HCT116 (cell line): ENCODE results near the gene ZNF423. TPM values are rescaled to one million over a fixed set of nuclear protein-coding genes. Genes with fewer than 3 reads are reported as not detected.

Experiments
- ATAC-seq: fragments of 200-7000 bp; cut with Tn5 transposase; 2 replicates; pipeline ENCODE4 v1.9.1; 2020; ENCODE audit warnings: mild to moderate bottlenecking, moderate library complexity
- BruUV-seq: library from RNA; stranded (reverse); fragments of 400-500 nt; replicated peaks from 2 replicates; lab custom pipeline; 2021; lab: Mats Ljungman, UMichigan
- CTCF ChIA-PET: fragments of 300-600 bp; sonication (Branson Sonifier 250); formaldehyde crosslinking; loops from one replicate; lab custom pipeline; 2021; ENCODE audit warnings: antibody characterized with exemption; lab: Charles Lee
- POLR2A ChIA-PET: fragments of 300-600, 350-600 bp; sonication (Branson Sonifier 250); formaldehyde crosslinking; loops from one replicate; lab custom pipeline; 2021; ENCODE audit warnings: antibody characterized with exemption; lab: Charles Lee
- RAD21 ChIA-PET, 2 experiments: fragments of 300-600 bp; sonication (Branson Sonifier 250); formaldehyde crosslinking; loops; one replicate each; lab custom pipeline; 2023; ENCODE audit warnings: low total read pairs in 2 of 2; ENCODE audit not compliant: uncharacterized antibody in 2 of 2, unreplicated experiment in 2 of 2, low non-redundant PET in 1 of 2; lab: Charles Lee
- DNase-seq: peaks from one replicate; pipeline ENCODE4 v3.0.0-alpha.2; 2010; ENCODE audit warnings: low read depth, low spot score
- H2AFZ ChIP-seq: fragments of 200-600 bp; shearing (Covaris generic), sonication (generic); 2 replicates; pipeline ENCODE4 v1.6.1; 2017; ENCODE audit warnings: low read depth, mixed run types, mixed read lengths, antibody characterized with exemption, low read length; ENCODE audit not compliant: poor library complexity, severe bottlenecking
- H3K27ac ChIP-seq: 2 replicates; pipeline ENCODE4 v1.5.1; 2012; ENCODE audit warnings: low read depth, low read length
- H3K27me3 ChIP-seq: fragments of 200-600 bp; sonication (generic); 2 replicates; pipeline ENCODE4 v1.6.1; 2016; ENCODE audit warnings: mixed run types, low read length, mixed read lengths; ENCODE audit not compliant: insufficient read depth
- H3K36me3 ChIP-seq, 2 experiments: fragments of 200-500 bp in 1 of 2; fragments of 200-600 bp in 1 of 2; sonication (Bioruptor generic) in 1 of 2; sonication (generic) in 1 of 2; 2 replicates each; pipeline versions ENCODE4 v1.5.1 to v1.6.1; 2014 to 2016; ENCODE audit warnings: low read length in 2 of 2, inconsistent platforms in 1 of 2, mixed read lengths in 1 of 2, mixed run types in 1 of 2; ENCODE audit not compliant: insufficient read depth in 2 of 2, control insufficient read depth in 1 of 2
- H3K4me1 ChIP-seq, 2 experiments: fragments of 200-600 bp in 1 of 2; sonication (generic) in 1 of 2; 2 replicates each; pipeline versions ENCODE4 v1.5.1 to v1.6.1; 2012 to 2017; ENCODE audit warnings: low read length in 2 of 2, inconsistent platforms in 1 of 2, mild to moderate bottlenecking in 1 of 2, mixed read lengths in 1 of 2, mixed run types in 1 of 2, moderate library complexity in 1 of 2; ENCODE audit not compliant: insufficient read depth in 2 of 2, control insufficient read depth in 1 of 2
- H3K4me2 ChIP-seq: fragments of 200-600 bp; sonication (generic); 2 replicates; pipeline ENCODE4 v1.6.1; 2017; ENCODE audit warnings: mixed run types, low read length, mixed read lengths
- H3K4me3 ChIP-seq, 2 experiments: fragments of 200-600 bp in 1 of 2; sonication (generic) in 1 of 2; replicated peaks in 1 of 2; 2 replicates each; pipeline ENCODE4 v1.5.1; 2011 to 2016; ENCODE audit warnings: low read length in 2 of 2, control low read depth in 1 of 2, low read depth in 1 of 2, mild to moderate bottlenecking in 1 of 2, mixed read lengths in 1 of 2, mixed run types in 1 of 2
- H3K79me2 ChIP-seq: fragments of 200-600 bp; sonication (generic); 2 replicates; pipeline ENCODE4 v1.6.1; 2017; ENCODE audit warnings: mild to moderate bottlenecking, mixed run types, low read length, moderate library complexity, mixed read lengths; ENCODE audit not compliant: insufficient read depth
- H3K9ac ChIP-seq: fragments of 200-600 bp; sonication (generic); 2 replicates; pipeline ENCODE4 v1.6.1; 2016; ENCODE audit warnings: low read length, mixed read lengths
- H3K9me2 ChIP-seq: fragments of 200-600 bp; sonication (generic), shearing (Covaris generic); 2 replicates; pipeline ENCODE4 v1.6.1; 2017; ENCODE audit warnings: mixed run types, mild to moderate bottlenecking, moderate library complexity; ENCODE audit not compliant: insufficient read depth
- H3K9me3 ChIP-seq, 2 experiments: fragments of 200-500 bp in 1 of 2; fragments of 200-600 bp in 1 of 2; sonication (Bioruptor generic) in 1 of 2; sonication (generic) in 1 of 2; 2 replicates each; pipeline ENCODE4 v1.6.1; 2014 to 2017; ENCODE audit warnings: low read length in 2 of 2, mixed read lengths in 2 of 2, inconsistent platforms in 1 of 2, low read depth in 1 of 2, mild to moderate bottlenecking in 1 of 2, mixed run types in 1 of 2, moderate library complexity in 1 of 2; ENCODE audit not compliant: control insufficient read depth in 1 of 2, insufficient read depth in 1 of 2
- H4K20me1 ChIP-seq: fragments of 200-600 bp; sonication (generic), shearing (Covaris generic); 2 replicates; pipeline ENCODE4 v1.6.1; 2017; ENCODE audit warnings: mixed run types, mild to moderate bottlenecking, moderate library complexity; ENCODE audit not compliant: insufficient read depth
- CBX3 ChIP-seq: IDR thresholded peaks from 2 replicates; pipeline ENCODE4 v1.6.1; 2012; ENCODE audit warnings: low read depth
- CEBPB ChIP-seq: IDR thresholded peaks from 2 replicates; pipeline ENCODE4 v1.6.1; 2012; ENCODE audit warnings: low read depth
- EGR1 ChIP-seq: IDR thresholded peaks from 2 replicates; pipeline ENCODE4 v1.6.1; 2012; ENCODE audit warnings: low read depth
- ELF1 ChIP-seq: IDR thresholded peaks from 2 replicates; pipeline ENCODE4 v1.6.1; 2012; ENCODE audit warnings: low read depth, borderline replicate concordance
- EZH2 ChIP-seq: fragments of 200-600 bp; sonication (generic); IDR thresholded peaks from 2 replicates; pipeline ENCODE4 v1.6.1; 2017; ENCODE audit warnings: antibody characterized with exemption, mixed run types
- EZH2phosphoT487 ChIP-seq: fragments of 200-600 bp; IDR thresholded peaks from 2 replicates; pipeline ENCODE4 v1.6.1; 2018; ENCODE audit warnings: antibody characterized with exemption, borderline replicate concordance
- FOSL1 ChIP-seq: IDR thresholded peaks from 2 replicates; pipeline ENCODE4 v1.6.1; 2012; ENCODE audit warnings: low read depth
- JUND ChIP-seq: IDR thresholded peaks from 2 replicates; pipeline ENCODE4 v1.6.1; 2012
- MAX ChIP-seq: IDR thresholded peaks from 2 replicates; pipeline ENCODE4 v1.6.1; 2012
- POLR2A ChIP-seq: IDR thresholded peaks from 2 replicates; pipeline ENCODE4 v1.7.0; 2011; ENCODE audit warnings: borderline replicate concordance; ENCODE audit not compliant: insufficient read depth, insufficient read length; ENCODE audit errors: extremely low read depth
- RAD21 ChIP-seq: IDR thresholded peaks from 2 replicates; pipeline ENCODE4 v1.6.1; 2012; ENCODE audit warnings: low read depth, mild to moderate bottlenecking
- SIN3A ChIP-seq: IDR thresholded peaks from 2 replicates; pipeline ENCODE4 v1.6.1; 2012; ENCODE audit warnings: low read depth
- SP1 ChIP-seq: IDR thresholded peaks from 2 replicates; pipeline ENCODE4 v1.6.1; 2012; ENCODE audit warnings: low read depth
- SRF ChIP-seq: IDR thresholded peaks from 2 replicates; pipeline ENCODE4 v1.6.1; 2012; ENCODE audit warnings: low read depth
- TCF7L2 ChIP-seq: IDR thresholded peaks from 2 replicates; pipeline ENCODE4 v1.7.0; 2011; ENCODE audit warnings: borderline replicate concordance, inconsistent platforms; ENCODE audit not compliant: insufficient read depth, insufficient read length; ENCODE audit errors: extremely low read depth
- YY1 ChIP-seq: IDR thresholded peaks from 2 replicates; pipeline ENCODE4 v1.6.1; 2011; ENCODE audit warnings: low read length, low read depth, moderate library complexity, mild to moderate bottlenecking; ENCODE audit not compliant: insufficient replicate concordance; ENCODE audit errors: extremely low read depth
- ZFX ChIP-seq: fragments of 450-650 bp; IDR thresholded peaks from 2 replicates; pipeline ENCODE4 v1.6.1; 2017
- ZNF274 ChIP-seq: fragments of 200-500 bp; sonication (Bioruptor generic); IDR thresholded peaks from 2 replicates; pipeline ENCODE4 v1.6.1; 2014; ENCODE audit warnings: mild to moderate bottlenecking, low read depth, low read length, inconsistent platforms
- intact Hi-C: fragments of 100-400 bp; cut with micrococcal nuclease; formaldehyde crosslinking; loops from 2 replicates; pipeline ENCODE4 v1.10.0; 2022
- total RNA-seq: library from RNA; stranded (reverse); gene quantifications from one replicate; pipeline ENCODE4 v1.2.1, GENCODE V29; 2021; ENCODE audit not compliant: unreplicated experiment
- TF ChIP-seq, protein P1 (sequence below): IDR thresholded peaks from 2 replicates; pipeline ENCODE4 v1.6.1; 2012
- TF ChIP-seq, protein P2 (sequence below), 3 experiments: fragments of 200-600 bp in 1 of 3; sonication (generic) in 1 of 3; IDR thresholded peaks in 2 of 3; conservative IDR thresholded peaks in 1 of 3; 2 replicates each; pipeline ENCODE4 v1.5.1; 2012 to 2017; ENCODE audit warnings: low read depth in 2 of 3, low read length in 2 of 3, antibody characterized with exemption in 1 of 3, borderline replicate concordance in 1 of 3, control low read depth in 1 of 3, mild to moderate bottlenecking in 1 of 3, mixed read lengths in 1 of 3, mixed run types in 1 of 3, moderate library complexity in 1 of 3; ENCODE audit not compliant: insufficient read depth in 1 of 3

The ZNF423 gene
- total RNA-seq, 1 experiment from 2014 or later = 0.22 TPM

- H3K36me3 ChIP-seq = no peaks in the 10 kb centered on the region
- no peak overlapping the region for H3K9ac ChIP-seq
- intact Hi-C loops = loop anchor here (10.0 kb wide), 1 partner anchor 239 kb away; no protein-coding TSS in a partner anchor
- CTCF ChIA-PET = no interaction called here
- no peak overlapping the region for H3K27ac ChIP-seq
- TF ChIP-seq TCF7L2 (no peak), EZH2phosphoT487 (no peak), MAX (no peak), SP1 (no peak), YY1 (no peak), RAD21 (no peak)
- TF ChIP-seq, all 23 proteins: peak for 0
- no peak overlapping the region for H3K4me3 ChIP-seq
- H3K9me3 ChIP-seq = no peaks in the 10 kb centered on the region
- DNase-seq (no peak), ATAC-seq (no peak)
- H3K4me2 ChIP-seq = no peak overlapping the region
- no peaks in the 10 kb centered on the region for H3K9me2 ChIP-seq
- POLR2A ChIA-PET = no interaction called here
- H3K4me1 ChIP-seq = peaks cover 8 to 26% of the 10 kb centered on the region in 2 experiments; a peak in 3 of 4 replicates
- H3K79me2 ChIP-seq = no peaks in the 10 kb centered on the region
- H3K27me3 ChIP-seq = peaks cover 52% of the 10 kb centered on the region
- no peaks in the 10 kb centered on the region for H4K20me1 ChIP-seq
- no TSS peak for BruUV-seq
- RAD21 ChIA-PET = no interaction called here
- no peak overlapping the region for H2AFZ ChIP-seq
These were observed 1.6 kb downstream of the ZNF423 start for GRCh38 chr16:49854188-49854795.

- ChIA-PET CTCF (no interaction called here), RAD21 (no interaction called here), POLR2A (no interaction called here)
- no peaks in the 10 kb centered on the region for H4K20me1 ChIP-seq
- ATAC-seq = no peak
- intact Hi-C loops = loop anchor here (10.0 kb wide), 1 partner anchor 237 kb away; no protein-coding TSS in a partner anchor
- H2AFZ ChIP-seq = no peak overlapping the region
- no peak for DNase-seq
- no peak overlapping the region for H3K4me2 ChIP-seq
- no peak overlapping the region for H3K9ac ChIP-seq
- no TSS peak for BruUV-seq
- peaks cover 64% of the 10 kb centered on the region for H3K27me3 ChIP-seq
- H3K9me3 ChIP-seq = no peaks in the 10 kb centered on the region
- peaks cover 4 to 13% of the 10 kb centered on the region in 2 experiments; a peak in 3 of 4 replicates for H3K4me1 ChIP-seq
- no peaks in the 10 kb centered on the region for H3K36me3 ChIP-seq
- H3K9me2 ChIP-seq = no peaks in the 10 kb centered on the region
- no peaks in the 10 kb centered on the region for H3K79me2 ChIP-seq
- H3K4me3 ChIP-seq = no peak overlapping the region
- H3K27ac ChIP-seq = no peak overlapping the region
- no peak for TF ChIP-seq EGR1
- TF ChIP-seq RAD21 = no peak
- no peak for TF ChIP-seq CBX3
- TF ChIP-seq ZNF274 = no peak
- no peak for TF ChIP-seq POLR2A
- TF ChIP-seq EZH2 = no peak
- no peak; the same call in 1 of the 2 replicates for TF ChIP-seq EZH2phosphoT487
- no peak for TF ChIP-seq YY1
- no peak for TF ChIP-seq CEBPB
- TF ChIP-seq FOSL1 = no peak
- no peak for TF ChIP-seq ZFX
- TF ChIP-seq, protein P1, sequence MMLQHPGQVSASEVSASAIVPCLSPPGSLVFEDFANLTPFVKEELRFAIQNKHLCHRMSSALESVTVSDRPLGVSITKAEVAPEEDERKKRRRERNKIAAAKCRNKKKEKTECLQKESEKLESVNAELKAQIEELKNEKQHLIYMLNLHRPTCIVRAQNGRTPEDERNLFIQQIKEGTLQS = no peak
- TF ChIP-seq ELF1 = no peak
- no peak for TF ChIP-seq SIN3A
- no peak for TF ChIP-seq SRF
- TF ChIP-seq, protein P2, sequence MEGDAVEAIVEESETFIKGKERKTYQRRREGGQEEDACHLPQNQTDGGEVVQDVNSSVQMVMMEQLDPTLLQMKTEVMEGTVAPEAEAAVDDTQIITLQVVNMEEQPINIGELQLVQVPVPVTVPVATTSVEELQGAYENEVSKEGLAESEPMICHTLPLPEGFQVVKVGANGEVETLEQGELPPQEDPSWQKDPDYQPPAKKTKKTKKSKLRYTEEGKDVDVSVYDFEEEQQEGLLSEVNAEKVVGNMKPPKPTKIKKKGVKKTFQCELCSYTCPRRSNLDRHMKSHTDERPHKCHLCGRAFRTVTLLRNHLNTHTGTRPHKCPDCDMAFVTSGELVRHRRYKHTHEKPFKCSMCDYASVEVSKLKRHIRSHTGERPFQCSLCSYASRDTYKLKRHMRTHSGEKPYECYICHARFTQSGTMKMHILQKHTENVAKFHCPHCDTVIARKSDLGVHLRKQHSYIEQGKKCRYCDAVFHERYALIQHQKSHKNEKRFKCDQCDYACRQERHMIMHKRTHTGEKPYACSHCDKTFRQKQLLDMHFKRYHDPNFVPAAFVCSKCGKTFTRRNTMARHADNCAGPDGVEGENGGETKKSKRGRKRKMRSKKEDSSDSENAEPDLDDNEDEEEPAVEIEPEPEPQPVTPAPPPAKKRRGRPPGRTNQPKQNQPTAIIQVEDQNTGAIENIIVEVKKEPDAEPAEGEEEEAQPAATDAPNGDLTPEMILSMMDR (IDR thresholded peaks at IDR 0.05 in 2 of 3, conservative IDR thresholded peaks at IDR 0.05 in 1 of 3; ENCODE audit: borderline replicate concordance in 1 of 3, insufficient read depth in 1 of 3, low read depth in 2 of 3, low read length in 2 of 3) = no peak
- no peak for TF ChIP-seq MAX
- no peak for TF ChIP-seq JUND
These were observed 3.6 kb downstream of the ZNF423 start for GRCh38 chr16:49852279-49852678.
